HG03108 (cell line): Measurements from ENCODE around the gene CCNG2.
"Not testable (repeated sequence)": the region's sequence is repeated elsewhere in the genome, so short reads cannot be mapped to it uniquely, and the experiment has no call there.

Experiments used
- ATAC-seq: cut with Tn5 transposase; IDR thresholded peaks from one replicate; pipeline ENCODE4 v1.9.1; 2021; ENCODE audit warnings: moderate library complexity; ENCODE audit not compliant: unreplicated experiment

CCNG2 gene, protein sequence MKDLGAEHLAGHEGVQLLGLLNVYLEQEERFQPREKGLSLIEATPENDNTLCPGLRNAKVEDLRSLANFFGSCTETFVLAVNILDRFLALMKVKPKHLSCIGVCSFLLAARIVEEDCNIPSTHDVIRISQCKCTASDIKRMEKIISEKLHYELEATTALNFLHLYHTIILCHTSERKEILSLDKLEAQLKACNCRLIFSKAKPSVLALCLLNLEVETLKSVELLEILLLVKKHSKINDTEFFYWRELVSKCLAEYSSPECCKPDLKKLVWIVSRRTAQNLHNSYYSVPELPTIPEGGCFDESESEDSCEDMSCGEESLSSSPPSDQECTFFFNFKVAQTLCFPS

DNA sequence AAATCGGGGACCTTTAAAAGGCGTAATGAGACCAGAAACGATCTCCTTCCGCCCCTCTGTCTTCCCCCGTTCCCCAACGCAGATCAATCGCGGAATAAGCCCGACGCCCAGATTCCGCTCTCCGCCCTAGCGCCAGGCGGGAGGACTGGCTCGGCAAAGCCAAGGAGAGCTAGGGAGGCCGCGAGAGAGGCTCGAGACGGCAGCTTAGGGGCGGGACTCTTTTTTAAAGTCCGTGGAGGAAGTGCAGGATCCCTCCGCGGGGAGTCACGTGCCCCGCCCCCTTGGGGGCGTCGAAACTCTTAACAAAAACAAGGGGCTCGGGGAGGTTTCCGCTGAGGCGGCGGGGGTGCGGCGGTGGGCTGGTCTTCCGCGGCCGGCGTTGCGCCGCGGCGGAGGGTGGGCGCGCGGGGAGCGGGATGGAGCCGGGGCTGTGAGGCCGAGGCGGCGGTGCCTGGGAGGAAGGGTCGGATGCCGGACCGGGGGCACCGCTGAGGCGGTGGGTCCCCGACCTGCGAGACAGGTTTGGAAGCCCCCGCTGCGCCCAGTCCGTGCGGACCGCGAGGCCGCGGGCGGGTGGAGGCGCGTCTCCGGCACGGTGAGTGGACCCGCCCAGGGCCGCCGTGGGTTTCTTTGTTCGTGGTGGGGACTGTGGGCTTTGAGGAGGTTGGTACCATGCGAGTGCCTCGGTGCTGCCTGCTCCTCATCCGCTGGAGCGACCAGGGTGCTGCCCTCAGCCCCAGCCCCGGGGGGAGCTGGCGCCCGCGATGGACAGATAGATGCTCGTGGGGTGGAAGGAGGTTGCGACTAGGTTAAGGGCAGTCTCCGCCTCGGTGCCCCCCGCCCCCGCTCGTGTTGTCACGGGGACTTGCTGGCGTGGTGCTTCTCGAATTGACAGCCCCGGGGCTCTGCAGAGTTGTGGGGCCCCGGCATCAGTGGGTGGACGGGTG is at the start of gene CCNG2:
TSS of gene CCNG2 (plus strand) at position 296 of the 947 bp plus-strand sequence. CDS start 1,326 bp downstream, outside the sequence.
- peak; percentile 11 for ATAC-seq

DNA sequence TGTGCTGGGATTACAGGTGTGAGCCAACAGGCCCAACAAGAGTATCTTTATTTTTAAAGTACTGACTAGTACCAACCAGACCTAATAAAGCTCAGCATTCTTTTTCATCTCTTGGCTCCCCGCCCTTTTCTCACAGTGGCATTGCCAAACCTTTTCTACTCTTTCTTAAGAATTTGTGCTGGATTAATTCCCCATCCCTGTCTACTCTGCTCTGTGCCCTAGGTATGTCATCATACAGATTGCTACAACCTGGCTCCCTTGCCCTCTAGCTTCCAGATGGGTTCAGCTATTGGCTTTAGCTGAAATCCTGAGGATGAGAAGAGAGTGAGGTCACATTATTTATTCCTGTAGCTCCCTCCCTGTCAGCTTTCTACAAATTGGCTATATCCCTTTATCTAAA is 46.3 kb upstream of the CCNG2 start:
- ATAC-seq, result no peak

DNA sequence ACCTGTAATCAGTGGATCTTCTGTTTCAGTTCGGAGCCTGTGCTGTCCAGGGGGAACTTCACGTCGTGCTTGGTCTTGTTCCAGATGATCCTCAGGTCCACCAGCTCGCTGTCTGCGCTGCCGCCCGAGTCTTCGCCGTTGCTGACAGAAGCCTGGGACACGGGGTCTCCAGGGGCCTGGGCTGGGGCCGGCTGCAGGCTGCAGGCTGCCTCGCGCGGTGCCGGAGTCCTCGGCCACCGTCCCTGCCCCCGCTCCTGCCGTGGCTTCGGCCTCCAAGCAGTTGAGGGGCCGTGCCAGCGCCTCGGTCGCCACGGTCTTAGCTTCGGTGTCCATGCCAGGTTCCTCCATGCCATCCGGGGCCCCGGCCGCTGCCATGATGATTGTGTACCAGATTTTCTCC is 43.9 kb upstream of the CCNG2 start:
- no peak for ATAC-seq

DNA sequence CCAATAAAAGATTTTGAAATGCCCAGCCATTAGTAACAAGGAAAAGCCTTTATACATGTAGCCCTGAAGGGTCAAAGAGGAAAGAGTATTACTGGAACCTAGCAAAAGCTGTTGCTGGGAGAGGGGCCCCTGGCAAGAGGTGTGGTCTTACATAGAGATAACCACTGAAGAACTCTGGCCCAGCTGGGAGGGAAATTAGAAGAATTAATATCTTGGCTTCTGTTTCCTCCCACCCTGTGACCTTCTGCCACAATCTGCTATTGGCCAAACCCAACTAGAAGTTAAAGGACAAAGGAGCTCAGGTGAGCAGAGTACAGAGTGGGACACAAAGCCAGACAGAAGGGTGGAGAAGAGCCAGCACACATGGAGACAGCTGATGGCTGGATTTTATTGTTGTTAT is 39.3 kb upstream of the CCNG2 start:
- ATAC-seq, result no peak

DNA sequence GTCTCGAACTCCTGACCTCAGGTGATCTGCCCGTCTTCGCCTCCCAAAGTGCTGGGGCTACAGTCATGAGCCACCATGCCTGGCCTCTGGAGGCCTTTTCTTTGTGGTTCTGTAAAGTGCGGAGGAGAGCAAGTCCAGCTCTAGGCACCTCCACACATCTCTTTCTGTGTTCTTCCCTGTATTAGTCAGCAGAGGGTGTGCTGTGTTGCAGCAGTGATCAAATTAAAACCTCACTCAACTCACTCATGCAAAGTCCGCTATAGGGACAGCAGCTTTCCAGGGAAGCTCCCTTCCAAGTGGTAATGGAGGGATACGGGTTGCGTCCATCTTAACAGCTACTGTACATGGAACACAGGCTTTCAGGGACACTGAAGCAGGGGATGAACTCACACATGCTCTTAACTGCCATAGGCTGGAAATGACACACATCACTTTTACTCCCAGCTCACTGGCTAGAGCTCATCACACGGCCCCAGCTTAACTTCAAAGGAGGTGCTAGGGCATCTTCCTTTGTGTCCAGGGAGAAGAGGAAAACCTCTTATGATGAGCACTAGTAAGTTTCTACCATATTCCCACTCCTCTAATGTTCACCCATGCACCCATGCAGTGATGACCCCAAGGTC is 36.0 kb upstream of the CCNG2 start:
- ATAC-seq, result peak; percentile 64

DNA sequence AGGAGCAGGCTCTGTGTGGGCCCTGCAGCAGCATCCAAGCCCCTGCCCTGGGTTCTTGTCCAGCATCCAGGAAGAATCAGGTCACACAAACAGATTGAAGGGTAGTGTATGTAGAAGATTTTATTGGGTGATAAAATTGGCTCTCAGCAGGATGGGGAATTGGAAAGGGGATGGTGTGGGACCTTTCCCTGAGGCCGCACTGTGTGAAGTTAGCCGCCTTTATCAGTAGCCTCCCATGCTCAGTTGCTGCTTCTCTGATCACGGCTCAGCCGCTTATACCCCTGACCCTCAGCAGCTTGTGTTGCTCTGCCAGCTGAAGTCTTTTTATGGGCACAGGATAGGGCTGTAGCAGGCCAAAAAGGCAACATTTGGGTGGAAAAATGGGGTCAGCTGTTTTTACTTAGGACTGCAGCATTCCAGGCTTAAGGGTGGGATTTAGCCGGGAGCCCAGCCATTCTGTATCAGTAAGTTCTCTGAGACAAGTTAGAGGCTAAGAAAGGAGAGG is 35.2 kb upstream of the CCNG2 start:
- no peak for ATAC-seq

DNA sequence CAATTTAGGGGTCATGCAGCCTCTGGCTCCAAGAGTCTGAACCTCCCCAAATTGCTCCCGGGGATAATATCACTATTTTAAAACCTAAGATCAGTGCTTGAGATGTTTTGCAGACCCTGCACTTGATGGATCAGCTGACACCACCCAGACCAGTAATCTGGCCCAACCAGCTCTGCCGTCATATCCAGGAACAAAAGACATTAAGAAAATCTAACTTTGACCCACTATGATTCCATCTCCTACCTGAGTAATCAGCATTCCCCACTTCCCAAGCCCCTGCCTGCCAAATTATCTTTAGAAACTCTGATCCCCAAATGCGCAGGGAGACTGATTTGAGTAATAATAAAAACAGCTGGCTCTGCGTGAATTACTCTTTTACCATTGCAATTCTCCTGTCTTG is 34.4 kb upstream of the CCNG2 start:
- no peak for ATAC-seq

DNA sequence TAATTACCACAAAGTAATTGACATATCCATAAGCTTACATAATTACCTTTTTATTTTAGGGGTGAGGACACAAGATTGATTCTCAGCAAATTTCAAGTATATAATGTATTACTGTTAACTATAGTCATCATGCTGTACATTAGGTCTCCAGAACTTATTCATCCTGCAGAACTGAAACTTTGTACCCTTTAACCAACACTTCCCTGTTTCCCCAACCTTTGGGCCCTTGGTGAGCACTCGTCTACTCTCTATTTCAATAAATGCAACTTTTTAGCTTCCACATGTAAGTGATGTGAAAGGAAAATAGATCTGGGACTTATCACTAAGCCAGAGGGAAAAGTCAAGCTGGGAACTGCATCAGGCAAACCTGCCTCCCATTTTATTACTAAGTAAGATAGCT is 33.6 kb upstream of the CCNG2 start:
- ATAC-seq, result no peak

DNA sequence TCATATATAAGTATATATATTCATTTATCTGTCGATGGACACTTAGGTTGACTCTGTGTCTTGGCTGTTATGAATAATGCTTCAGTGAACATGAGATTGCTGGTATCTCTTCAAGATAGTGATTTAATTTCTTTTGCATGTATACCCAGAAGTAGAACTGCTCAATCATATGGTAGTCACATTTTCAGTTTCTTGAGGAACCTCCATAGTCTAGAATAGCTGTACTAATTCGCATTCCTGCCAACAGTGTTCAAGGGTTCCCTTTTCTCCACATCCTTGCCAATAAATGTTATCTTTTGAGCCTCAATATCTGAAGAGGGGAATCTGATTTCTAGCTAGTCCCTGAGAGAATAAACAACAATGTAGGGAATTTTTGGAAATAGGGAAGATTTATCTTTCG is 32.4 kb upstream of the CCNG2 start:
- ATAC-seq, result no peak

DNA sequence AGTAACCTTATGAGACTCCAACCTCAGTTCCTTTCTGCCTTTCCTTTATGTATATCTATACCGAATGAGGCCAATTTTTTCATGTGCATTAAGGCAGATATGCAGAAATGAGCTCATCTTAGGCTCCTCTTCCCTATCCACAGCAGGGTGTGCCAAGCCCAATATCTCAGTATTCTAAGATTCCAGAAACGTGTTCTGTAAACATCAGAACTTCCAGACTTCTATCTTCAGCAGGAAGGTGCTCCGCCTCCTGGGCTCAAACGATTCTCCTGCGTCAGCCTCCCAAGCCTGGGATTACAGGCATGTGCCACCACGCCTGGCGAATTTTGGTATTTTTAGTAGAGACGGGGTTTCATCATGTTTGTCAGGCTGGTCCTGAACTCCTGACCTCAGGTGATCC is 31.0 kb upstream of the CCNG2 start:
- no peak for ATAC-seq

DNA sequence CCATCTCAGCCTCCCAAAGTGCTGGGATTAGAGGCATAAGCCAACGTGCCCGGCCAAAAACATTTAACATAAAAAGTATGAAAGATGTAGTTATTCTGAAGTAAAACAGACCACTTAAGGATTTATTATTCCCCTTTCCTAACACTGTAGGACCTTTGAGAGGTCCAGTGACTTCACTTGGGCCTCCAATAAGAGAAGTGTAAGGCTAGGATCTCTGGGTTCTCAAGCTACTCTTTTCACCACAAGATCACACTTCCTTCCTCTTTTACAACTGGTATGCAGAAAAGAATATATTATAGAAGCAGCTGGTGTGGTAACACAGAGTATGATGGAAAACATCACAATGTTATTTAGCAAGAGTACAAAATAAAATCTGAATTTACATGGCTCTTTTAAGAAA is 30.2 kb upstream of the CCNG2 start:
- ATAC-seq, result peak; percentile 80

DNA sequence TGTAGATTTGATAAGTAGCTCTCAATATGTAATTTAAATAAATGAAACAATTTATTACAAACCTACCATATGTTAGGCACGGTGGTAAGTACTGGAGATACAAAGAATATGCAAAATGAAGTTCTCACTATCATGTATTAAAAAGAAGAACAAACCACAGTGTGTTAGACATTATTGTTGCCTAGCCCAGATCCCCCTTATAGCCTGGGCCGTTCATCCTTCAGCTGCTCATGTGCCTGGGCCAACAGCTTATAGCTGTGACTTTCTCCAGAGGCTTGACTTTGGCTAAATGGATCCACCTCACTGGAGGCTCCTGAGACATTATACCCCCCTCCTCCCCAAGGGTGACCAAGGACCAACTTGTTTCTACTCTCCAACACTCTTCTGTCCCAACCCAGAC is 29.8 kb upstream of the CCNG2 start:
- ATAC-seq, result peak; percentile 18

DNA sequence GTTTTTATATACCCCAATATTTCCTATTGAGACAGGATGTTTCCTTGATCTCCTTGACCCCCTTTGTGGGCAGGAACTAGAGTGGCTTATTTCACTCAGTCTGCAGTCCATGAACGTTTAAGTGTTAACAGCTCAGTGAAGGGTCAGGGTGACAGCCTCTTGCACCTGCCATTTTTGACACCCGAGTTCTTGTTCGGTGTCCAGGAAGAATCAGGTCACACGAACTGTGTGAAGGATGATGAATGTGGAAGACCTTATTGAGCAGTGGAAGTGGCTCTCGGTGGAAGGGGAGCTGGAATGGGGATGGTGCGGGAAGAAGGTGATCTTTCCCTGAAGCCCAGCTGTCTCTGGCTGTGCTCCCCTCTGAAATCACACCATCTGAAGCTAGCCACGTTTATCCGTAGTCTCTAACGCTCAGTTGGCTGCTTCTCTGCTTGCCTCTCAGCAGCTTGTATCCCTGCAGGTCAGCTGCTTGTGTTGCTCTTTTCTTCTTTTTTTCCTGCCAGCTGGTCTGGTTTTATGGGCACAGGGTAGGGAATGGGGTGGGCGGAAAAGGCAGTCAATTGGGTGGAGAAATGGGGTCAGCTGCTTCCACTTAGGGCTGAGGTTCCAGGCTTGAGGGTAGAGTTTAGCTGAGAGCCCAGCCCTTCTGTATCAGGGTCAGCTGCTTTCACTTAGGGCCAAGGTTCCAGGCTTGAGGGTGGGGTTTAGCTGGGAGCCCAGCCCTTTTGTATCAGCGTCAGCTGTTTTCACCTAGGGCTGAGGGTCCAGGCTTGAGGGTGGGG is 29.0 kb upstream of the CCNG2 start:
- no peak for ATAC-seq

DNA sequence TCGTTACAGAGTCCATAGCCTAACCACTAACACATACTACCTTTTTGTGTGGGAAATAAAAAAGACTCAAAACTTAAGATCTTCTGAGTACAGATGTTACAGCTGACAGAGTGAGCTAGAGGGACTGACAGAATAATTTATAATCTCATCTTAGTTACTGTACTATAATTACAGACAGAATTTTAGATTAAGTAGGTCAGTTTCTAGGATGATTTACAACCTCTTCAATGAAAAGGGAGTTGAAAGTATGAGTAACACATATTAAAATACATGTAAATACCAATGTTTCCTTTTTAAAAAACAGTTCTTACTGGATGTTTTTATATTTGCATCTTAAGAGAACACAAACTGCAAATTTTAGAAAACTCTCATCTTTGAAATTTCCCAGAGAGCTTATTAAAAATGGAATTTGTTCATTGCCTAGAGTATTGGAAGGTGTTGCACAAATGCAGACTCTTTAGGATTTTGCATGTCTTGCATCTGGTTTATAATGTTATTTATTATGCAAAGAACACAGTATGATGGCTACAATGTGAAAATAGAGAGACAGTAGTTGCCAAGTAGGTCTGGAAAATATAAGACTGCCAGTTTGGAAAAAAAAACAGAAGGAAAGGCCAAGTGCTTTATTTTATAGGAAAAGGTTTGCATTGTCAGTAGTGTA is 24.2 kb upstream of the CCNG2 start:
- ATAC-seq, result no peak

DNA sequence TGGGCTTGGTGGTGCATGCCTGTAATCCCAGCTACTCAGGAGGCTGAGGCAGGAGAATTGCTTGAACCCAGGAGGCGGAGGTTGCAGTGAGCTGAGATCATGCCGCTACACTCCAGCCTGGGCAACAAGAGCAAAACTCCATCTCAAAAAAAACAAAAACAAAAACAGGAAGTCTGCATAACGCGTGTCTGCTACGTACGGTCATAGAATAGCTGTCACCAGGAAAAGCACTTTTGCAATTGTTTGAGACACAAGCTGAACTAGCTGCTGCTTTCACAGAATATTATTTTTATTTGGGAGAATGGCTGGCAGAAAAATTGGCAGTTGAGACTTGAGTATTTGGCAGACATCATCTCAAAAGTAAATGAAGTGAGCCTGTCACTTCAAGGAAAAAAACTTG is 19.6 kb upstream of the CCNG2 start:
- not testable (repeated sequence) for ATAC-seq

DNA sequence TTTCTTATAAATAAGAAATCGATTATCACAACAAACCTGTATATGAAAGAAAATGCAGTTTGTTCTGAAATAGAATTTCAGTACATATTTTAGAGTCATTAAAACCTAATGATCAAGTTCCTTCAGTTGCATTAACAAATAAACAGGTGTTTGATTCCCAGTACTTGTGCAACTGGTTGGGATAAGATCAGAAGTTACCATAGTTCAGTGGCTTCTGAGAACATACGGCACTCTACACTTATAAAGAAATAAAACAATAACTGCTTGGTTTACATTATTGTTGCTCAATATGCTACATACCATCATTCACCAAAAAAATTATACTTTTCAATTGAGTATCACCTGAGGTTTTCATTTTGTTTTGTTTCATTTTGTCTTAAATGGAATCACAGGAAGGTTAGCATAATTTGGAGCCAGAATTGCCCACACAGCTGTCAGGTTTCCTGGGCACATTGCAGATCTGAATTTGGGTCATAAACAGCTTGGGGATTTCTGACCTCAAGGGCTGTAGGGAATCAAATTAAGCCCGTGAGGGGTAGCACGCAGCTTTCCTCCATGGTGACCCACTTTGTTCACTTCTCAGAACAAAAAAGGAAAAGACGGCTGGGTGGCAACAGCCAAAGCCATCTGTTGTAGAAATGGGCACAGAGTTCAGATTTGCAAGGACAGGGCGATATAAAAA is 14.9 kb upstream of the CCNG2 start:
- no peak for ATAC-seq

DNA sequence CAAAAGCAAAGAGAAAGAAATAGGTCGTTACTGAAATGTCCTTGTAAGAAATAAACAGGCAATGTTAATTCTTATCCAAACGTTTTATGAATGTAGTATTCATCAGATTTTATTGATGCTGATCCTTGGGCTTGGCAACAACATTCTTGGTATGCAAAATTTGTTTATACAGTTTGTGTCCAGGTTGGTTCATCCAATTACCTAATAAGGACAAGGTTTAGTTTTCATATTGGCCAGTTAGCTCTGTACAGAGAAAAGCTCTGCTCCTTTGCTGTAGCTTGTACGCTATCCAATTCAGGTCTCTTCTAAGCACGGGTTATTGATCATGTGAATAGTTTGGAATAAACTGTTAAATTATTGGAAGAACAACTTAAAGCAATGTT is 14.4 kb upstream of the CCNG2 start:
- no peak for ATAC-seq

DNA sequence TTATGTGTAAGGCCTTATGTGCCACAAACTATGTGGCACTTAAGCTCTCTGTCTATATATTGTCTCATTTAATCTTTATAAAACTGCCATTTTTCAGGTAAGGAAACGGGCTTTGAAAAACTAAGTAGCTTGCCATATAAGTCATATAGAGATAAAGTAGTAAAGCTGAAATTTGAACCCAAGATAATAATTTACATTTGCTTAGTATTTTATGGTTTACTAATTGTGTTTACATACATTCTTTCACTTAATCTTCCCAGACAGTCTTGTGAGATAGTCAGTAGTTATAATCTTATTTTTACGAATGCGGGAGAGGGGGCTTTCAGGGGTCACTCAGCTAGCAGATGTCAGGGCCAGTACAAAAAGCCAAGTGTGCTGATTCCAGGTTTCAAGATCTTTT is 13.9 kb upstream of the CCNG2 start:
- ATAC-seq, result no peak

DNA sequence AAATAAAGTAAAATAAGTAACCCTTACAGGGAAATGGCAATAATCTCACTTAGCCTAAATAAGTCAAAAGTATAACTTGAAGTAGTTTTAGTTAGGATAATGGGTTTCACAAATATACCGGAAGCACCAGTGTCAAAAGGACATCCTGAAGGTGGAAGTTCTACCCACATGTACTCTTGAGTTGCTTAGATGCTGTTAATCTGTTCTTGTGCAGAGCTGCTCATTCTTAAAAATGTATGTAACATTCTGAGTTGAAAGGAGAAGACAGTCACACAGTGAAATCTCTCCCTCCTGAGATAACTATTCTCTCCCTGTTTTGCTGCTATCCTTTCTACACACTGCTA is 11.2 kb upstream of the CCNG2 start:
- no peak for ATAC-seq
